MCF 10A (cell line): Measurements from ENCODE around the gene CA9. TPM values are rescaled to one million over a fixed set of nuclear protein-coding genes. Genes with fewer than 3 reads are reported as not detected.
"Not testable (repeated sequence)": the region's sequence is repeated elsewhere in the genome, so short reads cannot be mapped to it uniquely, and the experiment has no call there.

Experiments used
- BruUV-seq: library from RNA; stranded (reverse); fragments of 400-500 nt; replicated peaks from 2 replicates; lab custom pipeline; 2021; lab: Mats Ljungman, UMichigan
- CTCF ChIA-PET: fragments of 300-600 bp; sonication (Branson Sonifier 250); formaldehyde crosslinking; extraction: SDS; loops from one replicate; lab custom pipeline; 2021; ENCODE audit warnings: antibody characterized with exemption, inconsistent platforms; lab: Yijun Ruan, JAX
- POLR2A ChIA-PET: fragments of 300-600, 350-650 bp; sonication (Branson Sonifier 250); formaldehyde crosslinking; extraction: SDS; loops from one replicate; lab custom pipeline; 2020; ENCODE audit warnings: antibody characterized with exemption, inconsistent platforms; lab: Yijun Ruan, JAX
- DNase-seq: peaks from one replicate; pipeline ENCODE4 v3.0.0-alpha.2; 2018; ENCODE audit not compliant: unreplicated experiment
- H3K27ac Mint-ChIP-seq: one replicate; pipeline ENCODE4 v1.8.0; 2022; ENCODE audit warnings: mild to moderate bottlenecking, low read depth, mixed read lengths; ENCODE audit not compliant: unreplicated experiment
- H3K27me3 Mint-ChIP-seq: one replicate; pipeline ENCODE4 v1.8.0; 2022; ENCODE audit warnings: mixed read lengths; ENCODE audit not compliant: insufficient read depth, unreplicated experiment
- H3K36me3 Mint-ChIP-seq: one replicate; pipeline ENCODE4 v1.8.0; 2022; ENCODE audit warnings: mild to moderate bottlenecking, moderate library complexity, mixed read lengths; ENCODE audit not compliant: insufficient read depth, unreplicated experiment
- H3K4me1 Mint-ChIP-seq: one replicate; pipeline ENCODE4 v1.8.0; 2022; ENCODE audit warnings: mixed read lengths; ENCODE audit not compliant: insufficient read depth, unreplicated experiment
- H3K4me3 Mint-ChIP-seq: one replicate; pipeline ENCODE4 v1.8.0; 2022; ENCODE audit warnings: mild to moderate bottlenecking, moderate library complexity, mixed read lengths; ENCODE audit not compliant: unreplicated experiment
- H3K9me3 Mint-ChIP-seq: one replicate; pipeline ENCODE4 v1.8.0; 2022; ENCODE audit warnings: mixed read lengths; ENCODE audit not compliant: unreplicated experiment
- CTCF ChIP-seq: fragments of 200-600 bp; IDR thresholded peaks from one replicate; pipeline ENCODE4 v1.8.0; 2022; ENCODE audit warnings: antibody characterized with exemption, mild to moderate bottlenecking; ENCODE audit not compliant: unreplicated experiment
- intact Hi-C: fragments of 100-400 bp; cut with micrococcal nuclease; formaldehyde crosslinking; loops from 2 replicates; pipeline ENCODE4 v1.14.1; 2022
- total RNA-seq: library from RNA; stranded (reverse); gene quantifications from 2 replicates; pipeline ENCODE4 v1.2.3, GENCODE V29; 2022

The CA9 gene
- total RNA-seq, 1 experiment from 2014 or later: not detected

GRCh38 chr9:35629597-35629996 is 44.1 kb upstream of the CA9 start:
- ChIA-PET CTCF (interaction anchor here (0.5 to 0.9 kb wide), 3 partner anchors 196 to 1230 kb away, joined by 3 to 4 read pairs (median 3); no protein-coding TSS in a partner anchor), POLR2A (interaction anchor here (1.2 kb wide), 1 partner anchor 14 kb away, joined by 4 read pairs; no protein-coding TSS in a partner anchor)
- H3K27me3 Mint-ChIP-seq: no peaks in the 10 kb centered on the region
- H3K4me1 Mint-ChIP-seq: no peaks in the 10 kb centered on the region
- BruUV-seq: no TSS peak
- intact Hi-C loops: no loop called here
- H3K4me3 Mint-ChIP-seq: no peak overlapping the region
- no peak for TF ChIP-seq CTCF
- no peak overlapping the region for H3K27ac Mint-ChIP-seq
- no peaks in the 10 kb centered on the region for H3K9me3 Mint-ChIP-seq
- H3K36me3 Mint-ChIP-seq: no peaks in the 10 kb centered on the region
- DNase-seq: no peak

GRCh38 chr9:35635730-35636129 is 38.0 kb upstream of the CA9 start:
- BruUV-seq: no TSS peak
- Mint-ChIP-seq H3K36me3 (no peaks in the 10 kb centered on the region), H3K4me3 (no peak overlapping the region), H3K27ac (no peak overlapping the region), H3K4me1 (no peaks in the 10 kb centered on the region), H3K27me3 (no peaks in the 10 kb centered on the region), H3K9me3 (no peaks in the 10 kb centered on the region)
- no peak for DNase-seq
- ChIA-PET CTCF (interaction anchor here (0.5 to 1.7 kb wide), 4 partner anchors 9 to 612 kb away, joined by 3 to 7 read pairs (median 4); no protein-coding TSS in a partner anchor), POLR2A (interaction anchor here (0.7 to 1.0 kb wide), 2 partner anchors 9 to 22 kb away, joined by 3 read pairs; no protein-coding TSS in a partner anchor)
- no peak for TF ChIP-seq CTCF
- intact Hi-C loops: no loop called here

- H3K27me3 Mint-ChIP-seq: no peaks in the 10 kb centered on the region
- H3K27ac Mint-ChIP-seq: no peak overlapping the region
- peaks cover 4% of the 10 kb centered on the region for H3K36me3 Mint-ChIP-seq
- no peak overlapping the region for H3K4me3 Mint-ChIP-seq
- intact Hi-C loops: no loop called here
- no peak for TF ChIP-seq CTCF
- no peaks in the 10 kb centered on the region for H3K9me3 Mint-ChIP-seq
- DNase-seq: no peak
- CTCF ChIA-PET: interaction anchor here (0.5 to 1.7 kb wide), 3 partner anchors 8 to 612 kb away, joined by 3 to 7 read pairs (median 4); no protein-coding TSS in a partner anchor
- POLR2A ChIA-PET: interaction anchor here (1.0 kb wide), 1 partner anchor 8 kb away, joined by 3 read pairs; no protein-coding TSS in a partner anchor
- no TSS peak for BruUV-seq
- no peaks in the 10 kb centered on the region for H3K4me1 Mint-ChIP-seq
Observed at GRCh38 chr9:35636135-35636876, 37.4 kb upstream of the CA9 start.

GRCh38 chr9:35636877-35637246 is 36.9 kb upstream of the CA9 start:
- intact Hi-C loops, DNase-seq, H3K27me3 Mint-ChIP-seq, BruUV-seq, H3K36me3 Mint-ChIP-seq, H3K4me3 Mint-ChIP-seq, H3K4me1 Mint-ChIP-seq, H3K9me3 Mint-ChIP-seq, H3K27ac Mint-ChIP-seq: not testable (repeated sequence)
- ChIA-PET POLR2A (interaction anchor here (1.0 kb wide), 1 partner anchor 8 kb away, joined by 3 read pairs; no protein-coding TSS in a partner anchor), CTCF (interaction anchor here (0.8 to 1.7 kb wide), 2 partner anchors 8 to 10 kb away, joined by 3 to 7 read pairs; no protein-coding TSS in a partner anchor)

- POLR2A ChIA-PET, H3K27ac Mint-ChIP-seq, DNase-seq, H3K36me3 Mint-ChIP-seq, H3K4me1 Mint-ChIP-seq, H3K9me3 Mint-ChIP-seq, CTCF ChIA-PET, H3K4me3 Mint-ChIP-seq, H3K27me3 Mint-ChIP-seq, intact Hi-C loops, BruUV-seq: not testable (repeated sequence)
Observed at GRCh38 chr9:35637427-35637955, 36.2 kb upstream of the CA9 start.

GRCh38 chr9:35638751-35639150 is 35.0 kb upstream of the CA9 start:
- DNase-seq, H3K36me3 Mint-ChIP-seq, intact Hi-C loops, BruUV-seq, H3K27me3 Mint-ChIP-seq, H3K4me1 Mint-ChIP-seq, H3K9me3 Mint-ChIP-seq, H3K4me3 Mint-ChIP-seq, H3K27ac Mint-ChIP-seq: not testable (repeated sequence)
- ChIA-PET CTCF (interaction anchor here (0.6 to 0.7 kb wide), 2 partner anchors 41 to 201 kb away, joined by 3 read pairs; no protein-coding TSS in a partner anchor), POLR2A (interaction anchor here (1.3 kb wide), 1 partner anchor 34 kb away, joined by 3 read pairs; the partner anchor contains the start of gene TESK1)
